Activated gamma-delta T cell (primary cell): ENCODE measurements around the gene PAXX.
"Not testable (repeated sequence)": the region's sequence is repeated elsewhere in the genome, so short reads cannot be mapped to it uniquely, and the experiment has no call there.

Experiments
- DNase-seq: peaks from one replicate; lab custom pipeline; 2025; lab: John Stamatoyannopoulos, UW

PAXX gene

DNA sequence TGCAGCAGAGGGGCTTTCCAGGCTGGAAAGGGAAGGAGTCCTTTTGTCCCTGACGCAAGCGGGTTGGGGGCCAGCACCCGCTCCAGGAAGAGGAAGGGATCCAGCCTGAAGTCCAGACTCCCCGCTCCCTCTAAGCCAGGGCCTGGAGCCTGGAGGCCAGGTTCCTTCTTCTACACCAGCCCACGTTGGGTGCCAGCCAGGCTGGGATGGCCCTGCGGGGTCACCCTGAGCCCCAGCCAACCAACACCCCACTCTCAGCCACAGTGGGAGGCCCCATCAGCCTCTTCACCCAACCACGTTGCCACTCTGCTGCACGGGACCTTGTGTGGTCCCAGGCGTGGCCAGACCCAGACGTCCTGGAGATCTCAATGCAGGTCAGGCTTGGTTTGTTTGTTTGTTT, 40.6 kb downstream of the PAXX start:
- DNase-seq = no peak

GRCh38 chr9:137033481-137033880, 41.3 kb downstream of the PAXX start:
- DNase-seq = not testable (repeated sequence)

DNA sequence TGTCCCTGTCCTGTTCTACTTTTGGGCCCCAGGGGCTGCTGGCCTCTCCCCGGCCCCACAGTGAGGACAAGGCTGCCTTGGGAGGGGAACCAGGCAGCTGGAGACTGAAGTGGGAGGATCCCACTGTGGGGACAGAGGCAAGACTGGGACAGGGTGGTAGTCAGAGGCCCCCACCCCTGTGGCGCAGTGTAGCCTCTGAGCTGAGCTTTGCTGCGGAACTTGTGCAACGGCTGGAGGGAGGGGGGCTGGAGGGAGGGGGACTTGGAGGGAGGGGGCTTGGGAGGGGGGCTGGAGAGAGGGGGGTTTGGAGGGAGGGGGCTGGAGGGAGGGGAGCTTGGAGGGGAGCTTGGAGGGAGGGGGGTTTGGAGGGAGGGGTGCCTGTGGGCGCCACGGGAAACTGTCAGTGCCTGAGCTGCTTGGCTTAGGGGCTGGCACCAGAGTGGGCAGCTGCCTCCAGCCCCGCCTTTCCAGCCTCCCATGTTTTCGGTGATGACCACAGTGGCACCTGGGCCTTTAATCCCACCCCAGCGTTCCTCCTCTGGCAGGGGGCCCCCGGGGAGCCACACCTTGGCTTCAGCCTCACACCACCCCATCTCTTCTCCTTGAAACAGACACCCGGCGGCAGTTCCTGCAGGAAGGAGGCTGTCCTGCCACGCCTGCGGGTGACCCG, 42.0 kb downstream of the PAXX start:
- no peak for DNase-seq

GRCh38 chr9:137034709-137035506, 42.7 kb downstream of the PAXX start:
- DNase-seq = peak; percentile 63

- DNase-seq = no peak
Observed at GRCh38 chr9:137035507-137035834, 43.2 kb downstream of the PAXX start.

DNA sequence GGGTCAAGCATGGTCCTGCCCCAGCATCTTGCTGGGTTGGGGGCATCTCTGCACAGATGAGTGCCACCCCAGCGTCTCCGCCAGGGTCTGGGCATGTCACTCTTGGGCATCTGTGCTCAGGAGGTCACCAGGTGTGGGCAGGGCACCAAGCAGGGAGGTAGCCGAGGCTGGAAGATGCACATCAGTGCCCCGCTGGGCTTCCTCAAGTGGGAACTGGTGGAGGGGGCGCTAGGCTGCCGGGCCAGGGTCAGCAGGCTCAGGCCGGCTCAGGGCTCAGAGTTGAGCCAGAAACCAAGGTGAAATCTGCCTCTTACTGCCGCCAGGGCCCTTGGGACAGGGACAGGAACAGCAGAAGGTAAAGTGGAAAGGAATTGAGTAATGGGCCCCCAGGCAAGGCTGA, 43.7 kb downstream of the PAXX start:
- DNase-seq = no peak

- no peak for DNase-seq
Observed at GRCh38 chr9:137037035-137037434, 44.8 kb downstream of the PAXX start.

DNA sequence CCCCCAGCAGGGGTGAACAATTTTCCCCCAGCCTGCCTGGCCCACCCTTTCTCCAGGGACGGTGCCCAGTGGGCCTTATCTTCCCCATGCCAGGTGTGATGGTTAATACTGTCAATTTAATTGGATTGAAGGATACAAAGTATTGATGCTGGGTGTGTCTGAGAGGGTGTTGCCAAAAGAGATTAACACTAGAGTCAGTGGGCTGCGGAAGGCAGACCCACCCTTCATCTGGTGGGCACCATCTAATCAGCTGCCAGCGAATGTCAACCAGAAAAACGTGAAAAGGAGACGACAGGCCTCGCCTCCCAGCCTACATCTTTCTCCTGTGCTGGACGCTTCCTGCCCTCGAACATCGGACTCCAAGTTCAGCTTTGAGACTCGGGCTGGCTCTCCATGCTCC, 45.3 kb downstream of the PAXX start:
- DNase-seq = no peak

DNA sequence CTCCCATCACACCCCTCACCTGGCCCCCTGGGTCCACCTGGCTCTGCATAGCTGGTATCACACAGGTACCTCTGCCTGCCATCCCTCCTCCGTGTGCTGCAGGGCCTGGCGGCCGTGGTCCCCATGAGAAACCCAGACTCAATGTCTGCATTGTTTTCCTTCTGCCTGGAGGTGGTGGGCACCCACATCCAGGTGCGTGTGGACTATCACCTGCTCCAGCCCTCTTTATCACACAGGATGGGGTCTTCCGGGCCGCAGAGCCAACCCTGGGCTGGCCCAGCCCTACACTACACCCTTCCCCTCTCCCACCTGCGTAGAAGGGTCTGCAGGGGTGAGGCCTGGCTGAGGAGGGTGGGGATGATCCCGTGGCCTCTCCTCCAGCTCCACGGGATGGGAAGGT, 46.7 kb downstream of the PAXX start:
- DNase-seq = no peak

DNA sequence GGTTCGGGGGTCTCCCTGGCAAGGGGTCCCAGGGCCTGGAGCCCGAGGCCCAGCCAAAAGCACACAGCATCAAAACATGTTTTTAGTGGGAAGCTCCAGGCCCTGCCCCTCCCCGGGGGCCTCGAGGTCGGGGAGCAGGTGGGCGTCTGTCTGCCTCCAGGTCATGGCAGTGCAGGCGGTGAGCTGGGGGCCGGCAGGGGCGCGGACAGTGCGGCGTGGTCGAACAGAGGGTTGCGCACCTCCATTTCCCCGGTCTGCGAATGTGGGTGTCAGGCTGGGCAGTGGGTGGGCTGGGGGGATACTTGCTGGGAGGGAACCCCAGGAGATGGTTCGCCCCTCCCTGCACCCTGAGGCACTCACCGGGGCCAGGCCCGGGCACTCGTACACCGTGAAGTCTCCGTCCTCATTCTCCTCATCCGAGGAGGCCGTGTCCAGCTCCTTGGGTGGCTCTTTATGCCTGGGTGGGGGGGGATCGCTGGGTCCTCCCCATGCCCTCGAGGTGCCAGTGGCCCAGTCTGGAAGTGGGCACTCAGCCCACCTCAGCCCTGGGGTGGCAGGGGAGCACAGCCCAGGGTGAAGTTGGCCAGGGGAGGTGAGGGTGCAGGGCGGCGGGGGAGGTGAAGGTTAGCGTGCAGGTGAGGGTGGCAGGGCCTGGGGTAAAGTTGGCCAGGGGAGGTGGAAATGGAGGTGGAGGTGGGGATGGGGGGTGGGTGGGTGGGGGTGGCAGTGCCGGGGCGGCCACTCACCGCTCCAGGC, 47.6 kb downstream of the PAXX start:
- no peak for DNase-seq

- no peak for DNase-seq
Observed at GRCh38 chr9:137040568-137040967, 48.3 kb downstream of the PAXX start.

DNA sequence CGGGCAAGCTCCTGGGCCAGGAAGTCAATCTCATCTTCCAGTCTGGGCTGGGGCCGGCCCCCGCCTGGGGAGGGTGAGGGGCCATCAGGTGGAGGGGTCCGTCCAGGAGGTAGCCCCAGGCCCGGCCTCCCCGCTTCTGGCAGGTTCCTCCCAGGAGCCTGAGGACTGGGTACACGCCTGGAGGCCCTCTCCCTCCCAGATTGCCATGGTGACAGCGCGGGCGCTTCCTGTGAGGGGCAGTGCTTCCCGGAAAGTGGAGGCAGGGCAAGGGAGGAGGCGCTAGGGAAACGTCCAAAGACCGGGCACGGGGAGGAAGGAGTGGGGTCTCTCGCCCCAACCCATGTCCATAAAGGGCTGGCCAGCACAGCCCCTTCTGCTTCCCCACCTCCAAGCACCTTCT, 48.9 kb downstream of the PAXX start:
- no peak for DNase-seq

DNA sequence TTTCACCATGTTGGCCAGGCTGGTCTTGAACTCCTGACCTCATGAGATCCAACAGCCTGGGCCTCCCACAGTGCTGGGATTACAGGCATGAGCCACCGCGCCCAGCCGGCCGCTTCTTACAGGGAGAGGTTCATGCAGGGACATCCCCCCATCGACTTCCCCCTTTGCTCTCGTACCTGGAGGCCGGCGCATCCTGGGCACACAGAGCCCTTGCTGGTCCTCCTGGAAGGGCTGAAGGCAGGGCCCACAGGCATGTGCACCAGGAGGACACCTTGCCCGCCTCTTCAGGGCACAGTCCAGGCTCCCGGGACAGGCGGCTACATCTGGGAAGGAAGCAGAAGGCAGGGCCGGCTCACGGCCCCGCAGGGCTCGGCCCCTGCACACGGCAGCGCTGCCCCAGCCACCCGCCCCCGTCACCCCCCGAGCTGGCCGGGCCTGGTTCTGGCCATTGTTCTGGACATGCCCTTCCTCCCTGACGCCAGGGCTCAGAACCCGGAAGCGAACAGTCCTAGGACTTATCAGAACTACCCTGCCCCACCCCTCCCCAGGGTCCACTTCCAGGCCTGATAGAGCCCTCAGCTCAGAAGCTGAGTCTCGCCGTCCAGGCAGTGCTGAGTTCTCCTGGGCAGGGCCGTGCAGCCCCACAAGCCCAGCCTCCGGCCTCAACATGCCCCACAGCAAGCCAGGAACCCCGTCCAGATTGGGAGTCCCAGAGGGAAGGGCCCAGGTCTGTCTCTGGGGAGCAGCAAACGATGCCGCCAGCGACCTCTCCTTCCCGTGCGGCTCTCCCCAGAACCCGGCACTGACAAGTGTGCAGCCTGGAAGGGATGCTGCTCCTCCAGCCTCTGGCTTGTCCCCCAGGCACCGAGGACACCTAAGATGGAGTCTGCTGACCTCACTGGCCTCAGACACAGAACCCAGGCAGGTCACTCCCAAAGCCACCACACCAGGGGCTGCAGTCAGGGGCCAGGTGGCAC, 50.8 kb downstream of the PAXX start:
- DNase-seq = no peak
